ENCODE data around the gene ZNF410. TPM values are rescaled to one million over a fixed set of nuclear protein-coding genes. Genes with fewer than 3 reads are reported as not detected.

Gene ZNF410
- total RNA-seq, 2 experiments from 2014 or later = 65.2 to 68.7 TPM

- Mint-ChIP-seq H3K4me3 (no peak overlapping the region), H3K36me3 (peaks cover 6% of the 10 kb centered on the region), H3K27me3 (no peaks in the 10 kb centered on the region), H3K27ac (no peak overlapping the region), H3K4me1 (ENCODE audit: low read depth) (no peaks in the 10 kb centered on the region), H3K9me3 (no peaks in the 10 kb centered on the region)
- ChIA-PET POLR2A (no interaction called here), CTCF (no interaction called here)
- intact Hi-C loops (cut with micrococcal nuclease) = no loop called here
- no peak for DNase-seq
These were observed 82.2 kb downstream of the ZNF410 start for GRCh38 chr14:73968885-73969284.

GRCh38 chr14:73973497-73973896 lies 86.8 kb downstream of the ZNF410 start:
- no peak overlapping the region for H3K27ac Mint-ChIP-seq
- CTCF ChIA-PET = no interaction called here

GRCh38 chr14:73976125-73976524 lies 89.5 kb downstream of the ZNF410 start:
- Mint-ChIP-seq H3K27ac (no peak overlapping the region), H3K4me1 (ENCODE audit: low read depth) (no peaks in the 10 kb centered on the region), H3K4me3 (no peak overlapping the region), H3K27me3 (no peaks in the 10 kb centered on the region), H3K9me3 (no peaks in the 10 kb centered on the region), H3K36me3 (peaks cover 1% of the 10 kb centered on the region)
- POLR2A ChIA-PET = no interaction called here
- DNase-seq = no peak
- intact Hi-C loops (cut with micrococcal nuclease) = no loop called here
- CTCF ChIA-PET = no interaction called here

More at GRCh38 chr14:73973497-73973896, 86.8 kb downstream of the ZNF410 start:
- no peak for DNase-seq
- intact Hi-C loops (cut with micrococcal nuclease) = no loop called here
- Mint-ChIP-seq H3K27me3 (no peaks in the 10 kb centered on the region), H3K9me3 (no peaks in the 10 kb centered on the region), H3K4me1 (ENCODE audit: low read depth) (no peaks in the 10 kb centered on the region), H3K36me3 (peaks cover 6% of the 10 kb centered on the region), H3K4me3 (no peak overlapping the region)
- POLR2A ChIA-PET = no interaction called here

GRCh38 chr14:73977896-73978295 lies 91.2 kb downstream of the ZNF410 start:
- H3K27me3 Mint-ChIP-seq = no peaks in the 10 kb centered on the region
- ChIA-PET POLR2A (no interaction called here), CTCF (no interaction called here)
- H3K4me3 Mint-ChIP-seq = no peak overlapping the region
- no peaks in the 10 kb centered on the region for H3K36me3 Mint-ChIP-seq
- no peak overlapping the region for H3K27ac Mint-ChIP-seq
- H3K4me1 Mint-ChIP-seq (ENCODE audit: low read depth) = no peaks in the 10 kb centered on the region
- H3K9me3 Mint-ChIP-seq = no peaks in the 10 kb centered on the region
- intact Hi-C loops (cut with micrococcal nuclease) = no loop called here
- no peak for DNase-seq

Other genes starting within 250 kb of the ZNF410 start
- 1 to 10 TPM; 4.1 to 6.2 TPM for gene DNAL1, start 241.9 kb upstream of the ZNF410 start, total RNA-seq
- gene PNMA1, start 172.5 kb upstream of the ZNF410 start, total RNA-seq = 10 to 100 TPM; 28.2 to 28.3 TPM
- 10 to 100 TPM in 1 of 2 experiments, 1 to 10 TPM in 1; 9.9 to 10.3 TPM for gene PTGR2, start 35.0 kb upstream of the ZNF410 start, total RNA-seq
- 1 to 10 TPM; 1.1 to 1.4 TPM for gene FAM161B, start 63.2 kb downstream of the ZNF410 start, total RNA-seq
- gene COQ6, start 63.4 kb downstream of the ZNF410 start, total RNA-seq = 10 to 100 TPM; 18.7 to 19.3 TPM
- 10 to 100 TPM; 10.2 to 11.2 TPM for gene ENTPD5, start 132.4 kb downstream of the ZNF410 start, total RNA-seq
- 1 to 10 TPM; 1.0 to 1.3 TPM for gene BBOF1, start 132.5 kb downstream of the ZNF410 start, total RNA-seq
- 10 to 100 TPM; 25.0 to 25.7 TPM for gene ALDH6A1, start 197.6 kb downstream of the ZNF410 start, total RNA-seq
- 10 to 100 TPM; 13.5 to 14.4 TPM for gene LIN52, start 198.1 kb downstream of the ZNF410 start, total RNA-seq